HK-2 (cell line): Measurements from ENCODE around the gene RGS4.
A peak's percentile ranks its signal among the peaks of the same experiment; 100 is the strongest.

Source experiments
- DNase-seq: peaks from one replicate; pipeline ENCODE4 v3.0.0-alpha.2; 2018; ENCODE audit not compliant: unreplicated experiment

RGS4 gene

DNA sequence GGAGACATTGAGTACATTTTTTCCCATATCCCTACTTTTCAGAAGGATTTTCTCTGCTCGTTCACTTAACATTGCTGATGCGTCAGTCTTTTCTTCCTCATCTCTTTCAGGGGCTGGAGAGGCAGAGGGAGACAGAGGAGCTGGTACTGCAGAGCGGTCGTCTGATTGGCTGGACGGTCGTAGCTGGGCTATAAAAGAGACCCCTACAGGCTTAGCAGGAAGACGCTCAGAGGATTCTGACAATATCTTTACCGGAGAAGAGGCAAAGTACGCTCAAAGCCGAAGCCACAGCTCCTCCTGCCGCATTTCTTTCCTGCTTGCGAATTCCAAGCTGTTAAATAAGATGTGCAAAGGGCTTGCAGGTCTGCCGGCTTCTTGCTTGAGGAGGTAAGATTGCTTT, at the start of gene RGS4:
Gene RGS4 (plus strand): TSS at position 220 of the 400 bp plus-strand sequence. CDS start 124 bp downstream, at position 344.
- no peak for DNase-seq

DNA sequence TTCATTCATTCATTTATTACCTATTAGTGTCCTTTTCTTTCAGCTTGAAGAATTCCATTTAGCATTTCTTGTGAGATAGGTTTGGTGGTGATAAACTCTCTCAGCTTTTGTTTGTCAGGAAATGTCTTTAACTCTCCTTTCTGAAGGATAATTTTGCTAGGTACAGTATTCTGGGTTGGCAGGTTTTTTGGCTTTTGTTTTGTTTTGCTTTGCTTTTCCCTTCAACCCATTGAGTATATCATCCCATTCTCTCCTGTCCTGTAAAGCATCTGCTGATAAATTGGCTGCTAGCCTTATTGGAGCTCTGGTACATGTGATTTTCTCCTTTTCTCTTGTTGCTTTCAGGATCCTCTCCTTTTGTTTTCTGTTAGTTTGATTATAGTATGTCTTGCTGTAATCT, 47.0 kb upstream of the RGS4 start:
- DNase-seq = no peak

DNA sequence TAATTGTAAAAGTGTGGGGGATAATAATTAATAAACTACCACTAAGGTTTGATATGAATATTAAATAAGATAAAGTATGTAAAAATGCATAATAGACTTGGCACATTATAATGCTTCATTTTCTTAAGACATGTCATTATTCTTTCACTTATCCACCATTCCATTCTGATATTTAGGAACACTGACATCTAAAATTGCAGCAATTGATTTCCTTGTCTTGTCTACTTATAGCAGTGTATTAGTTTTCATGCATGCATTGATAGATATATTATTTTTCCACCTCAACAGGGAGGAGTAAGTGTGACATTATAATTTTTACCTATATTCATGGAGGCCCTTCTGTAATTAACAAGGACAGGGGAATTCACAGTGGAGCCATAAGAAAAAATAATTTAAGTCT, 41.6 kb upstream of the RGS4 start:
- DNase-seq = no peak

DNA sequence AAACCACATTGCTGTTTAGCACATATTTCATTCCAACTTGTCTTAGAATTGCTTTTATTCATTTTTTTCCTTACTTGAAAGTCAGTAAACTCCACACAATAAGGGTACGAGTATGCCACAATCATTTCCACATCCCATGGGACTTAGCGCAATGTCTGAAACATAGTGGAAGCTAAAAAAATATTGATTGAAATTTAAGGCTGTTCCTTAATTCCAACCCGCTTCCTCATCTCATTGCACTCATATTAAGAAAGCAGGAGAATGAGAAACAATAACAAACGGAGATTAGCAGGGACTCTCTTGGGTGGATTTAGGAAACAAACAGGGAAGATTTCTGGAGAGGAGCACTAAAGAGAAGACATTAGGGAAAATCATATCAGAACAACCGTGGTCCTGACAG, 39.3 kb upstream of the RGS4 start:
- DNase-seq = no peak

DNA sequence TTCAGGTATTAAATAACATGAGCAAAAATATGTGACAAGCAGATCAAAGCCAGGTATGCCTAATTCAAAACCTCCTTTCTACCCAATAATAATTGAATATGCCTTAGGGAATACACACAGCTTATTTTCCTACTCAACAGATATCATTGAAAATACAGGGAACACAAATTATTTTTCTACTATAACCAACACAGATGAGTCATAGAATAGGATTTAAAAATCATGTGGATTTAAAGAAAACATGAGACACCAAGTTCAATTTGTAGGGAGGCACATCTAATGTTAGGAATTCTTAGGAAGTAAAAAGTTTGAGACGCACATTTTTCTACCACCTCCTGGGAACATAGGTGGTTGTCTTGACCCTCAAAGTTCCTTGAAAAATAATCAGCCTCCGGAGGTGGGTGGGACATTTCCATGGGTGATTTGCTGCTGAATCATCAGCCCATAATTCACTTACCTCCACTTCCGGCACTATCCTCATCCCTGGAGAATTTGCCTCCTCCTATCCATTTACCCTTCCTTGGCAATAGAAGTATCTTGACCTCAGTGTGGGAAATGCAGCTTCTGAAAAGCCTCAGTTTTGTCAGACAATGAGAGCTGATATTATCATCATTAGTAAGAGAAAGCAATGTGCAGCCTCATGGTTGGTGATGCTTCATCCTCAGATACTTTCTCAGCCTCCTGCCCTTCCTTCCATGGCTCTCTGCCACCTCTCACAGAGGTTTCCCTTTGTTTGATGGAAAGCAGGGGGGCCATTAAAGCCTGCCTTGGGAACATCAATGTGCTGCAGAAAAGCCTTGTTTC, 33.5 kb upstream of the RGS4 start:
- peak; percentile 65 for DNase-seq

DNA sequence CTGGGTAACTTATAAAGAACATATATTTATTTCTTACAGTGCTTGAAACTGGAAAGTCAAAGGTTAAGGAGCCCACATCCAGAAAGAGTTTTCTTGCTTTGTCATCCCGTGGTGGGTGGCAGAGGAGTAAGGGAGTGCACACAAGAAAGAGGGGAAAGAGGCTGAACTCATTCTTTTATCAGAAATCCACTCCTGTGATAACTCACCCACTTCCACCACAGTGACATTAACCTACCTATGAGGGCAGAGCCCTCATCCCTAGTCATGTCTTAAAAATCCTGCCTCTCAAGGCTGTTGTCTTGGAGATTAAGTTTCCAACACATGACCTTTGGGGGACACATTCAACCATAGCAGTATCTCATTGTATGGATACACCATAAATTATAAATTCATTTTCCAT, 32.5 kb upstream of the RGS4 start:
- peak; percentile 16 for DNase-seq

DNA sequence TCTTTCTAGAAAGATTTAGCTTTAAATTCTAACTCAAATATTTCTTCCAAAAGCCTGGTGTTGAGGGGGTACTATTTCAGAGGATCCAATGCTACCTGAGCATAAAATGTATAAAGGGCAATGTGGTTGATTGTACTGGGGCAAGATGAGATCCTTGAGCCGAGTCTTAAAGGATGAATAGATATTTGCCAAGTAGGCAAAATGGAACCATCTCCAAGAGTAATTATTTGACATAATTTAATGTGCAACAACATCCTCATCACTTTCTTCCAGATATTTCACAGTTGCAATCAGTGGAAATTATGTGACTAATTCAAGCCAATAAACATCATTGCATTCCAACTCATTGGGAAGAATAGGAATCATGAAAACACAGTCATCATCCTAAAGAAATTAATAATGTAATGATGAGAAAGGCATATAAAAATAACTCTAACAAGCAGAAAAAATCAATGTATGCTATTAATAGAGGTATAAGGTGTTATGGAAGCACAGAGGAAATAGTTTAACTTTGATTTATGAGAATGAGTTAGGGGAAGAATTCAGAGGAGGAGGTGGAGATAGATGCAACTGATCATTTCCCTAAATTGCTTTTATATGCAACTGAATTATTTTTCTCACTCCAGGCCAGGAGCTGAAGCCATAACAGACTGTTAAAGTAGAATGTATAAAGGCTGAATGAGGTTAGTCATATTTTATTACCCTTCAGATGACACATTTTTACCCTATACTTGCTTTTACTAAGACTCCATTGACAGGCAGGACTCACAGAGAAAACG, 30.0 kb upstream of the RGS4 start:
- no peak for DNase-seq

DNA sequence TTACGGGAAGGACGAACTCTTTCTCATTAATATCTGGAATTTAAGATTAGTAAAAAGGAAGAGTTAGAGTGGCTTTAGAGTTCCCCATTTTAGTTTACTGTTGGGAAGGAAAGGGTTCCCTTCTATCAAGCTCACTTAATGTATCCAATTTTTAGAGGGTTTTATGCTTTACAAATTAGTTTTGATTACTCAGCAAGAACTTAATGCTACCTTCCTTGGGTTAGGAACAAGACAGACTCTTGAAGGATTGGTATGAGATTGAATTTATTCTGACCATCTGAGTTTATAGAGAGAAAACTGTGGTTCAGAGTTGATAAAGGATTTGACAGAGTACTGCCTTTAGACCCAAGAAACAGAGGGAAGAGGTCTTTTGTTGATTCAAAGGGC, 29.5 kb upstream of the RGS4 start:
- no peak for DNase-seq

DNA sequence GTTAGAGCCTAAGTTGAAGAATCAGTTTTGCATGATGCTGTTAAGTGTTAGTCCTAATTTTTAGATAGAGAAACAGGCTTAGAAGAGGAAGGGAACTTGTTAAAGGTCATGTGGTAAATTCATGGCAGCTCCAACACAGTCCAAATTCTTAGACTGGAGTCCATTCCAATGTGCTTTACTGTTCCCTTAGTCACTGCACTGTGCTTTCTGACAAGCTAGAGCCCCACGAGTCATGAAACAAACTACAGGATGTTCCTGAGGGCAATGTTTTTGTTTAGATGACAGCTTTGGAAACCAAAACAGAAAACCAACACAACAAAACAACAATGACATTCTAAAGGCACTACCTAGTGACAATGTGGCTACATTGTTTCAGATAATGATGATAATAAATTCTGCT, 23.1 kb upstream of the RGS4 start:
- no peak for DNase-seq

DNA sequence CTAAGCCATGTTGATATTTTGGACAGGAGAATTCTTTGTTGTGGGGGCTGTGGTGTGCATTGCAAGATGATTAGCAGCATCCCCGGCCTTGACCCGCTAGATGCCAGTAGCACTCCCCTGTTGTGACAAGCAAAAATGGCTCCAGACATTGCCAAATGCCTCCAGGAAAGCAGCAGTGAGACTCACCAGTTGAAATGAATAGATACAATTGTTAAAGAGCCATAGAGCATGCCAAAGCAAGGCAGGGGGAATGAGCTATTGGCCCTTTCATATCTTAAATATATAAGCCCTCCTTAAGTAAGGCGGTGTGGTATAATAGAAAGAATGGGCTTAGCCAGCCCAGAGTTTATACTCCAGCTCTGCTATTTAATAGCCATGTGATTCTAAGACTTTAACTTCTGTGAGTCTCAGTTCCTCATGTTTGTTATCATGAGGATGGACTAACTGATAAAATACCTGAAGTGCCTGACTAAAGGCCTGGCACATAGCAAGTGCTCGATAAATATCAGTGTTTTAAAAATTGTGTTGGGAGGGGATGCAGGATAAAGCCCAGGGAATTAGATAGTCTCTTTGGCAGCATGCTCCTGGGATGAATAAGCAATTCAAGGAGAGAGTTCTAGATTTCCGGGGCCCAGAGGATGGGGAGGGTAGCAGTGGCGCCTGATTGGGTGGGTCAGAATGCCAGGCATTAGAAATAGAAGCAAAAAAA, 21.1 kb upstream of the RGS4 start:
- DNase-seq = no peak

DNA sequence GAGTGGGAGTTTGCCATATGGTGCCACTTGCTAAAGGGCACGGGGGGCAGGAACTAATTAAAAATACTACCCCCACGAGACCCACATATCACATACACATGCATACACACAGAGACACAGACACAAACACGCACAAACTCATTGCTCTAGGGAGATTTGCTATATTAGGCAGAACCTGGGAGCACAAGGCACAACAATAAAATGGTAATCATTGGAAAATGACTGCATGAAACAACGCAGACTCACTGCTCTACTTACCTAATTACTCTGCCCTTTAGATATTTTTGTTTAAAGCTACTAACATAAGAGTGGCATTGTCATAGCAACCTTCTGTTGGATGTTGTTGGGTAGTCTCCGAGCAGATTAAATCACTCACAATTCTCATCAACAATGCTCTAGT, 20.3 kb upstream of the RGS4 start:
- DNase-seq = no peak

DNA sequence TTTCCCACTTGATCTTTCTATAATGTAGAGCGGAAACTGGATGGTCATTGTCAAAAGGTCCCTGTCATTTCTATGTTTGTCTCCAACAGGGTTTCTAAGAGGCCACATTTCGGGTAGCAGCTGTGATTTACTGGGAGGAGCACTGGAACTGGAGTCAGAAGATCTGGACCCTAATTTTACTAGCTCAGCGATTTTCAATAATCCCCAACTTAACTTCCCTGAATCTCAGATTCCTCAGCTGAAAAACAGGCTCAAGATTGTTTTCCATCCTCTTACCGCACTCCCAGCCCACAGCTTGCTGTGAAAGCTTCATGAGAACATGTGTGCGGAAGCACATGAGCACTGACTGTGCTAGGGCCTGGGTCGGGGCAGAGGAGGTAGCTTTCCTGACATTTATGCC, 19.9 kb upstream of the RGS4 start:
- no peak for DNase-seq

DNA sequence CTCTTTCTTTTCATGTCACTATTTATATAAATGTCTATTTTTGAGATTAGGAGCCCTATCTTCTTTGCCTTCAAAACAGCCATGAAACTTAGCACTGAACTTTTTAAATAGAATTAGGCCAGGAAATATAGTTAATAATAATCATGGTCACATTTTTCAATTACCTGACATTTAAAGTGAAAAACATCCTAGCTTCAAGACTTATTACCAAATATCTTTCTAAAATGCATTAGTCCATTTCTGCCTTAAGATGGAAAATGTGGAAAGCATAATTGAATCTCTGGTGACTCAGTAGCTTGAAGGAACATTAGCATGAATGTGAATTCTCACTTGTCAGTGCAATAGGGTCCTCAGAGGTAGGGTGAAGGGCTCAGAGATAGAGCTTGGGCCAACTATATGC, 18.7 kb upstream of the RGS4 start:
- DNase-seq = no peak

DNA sequence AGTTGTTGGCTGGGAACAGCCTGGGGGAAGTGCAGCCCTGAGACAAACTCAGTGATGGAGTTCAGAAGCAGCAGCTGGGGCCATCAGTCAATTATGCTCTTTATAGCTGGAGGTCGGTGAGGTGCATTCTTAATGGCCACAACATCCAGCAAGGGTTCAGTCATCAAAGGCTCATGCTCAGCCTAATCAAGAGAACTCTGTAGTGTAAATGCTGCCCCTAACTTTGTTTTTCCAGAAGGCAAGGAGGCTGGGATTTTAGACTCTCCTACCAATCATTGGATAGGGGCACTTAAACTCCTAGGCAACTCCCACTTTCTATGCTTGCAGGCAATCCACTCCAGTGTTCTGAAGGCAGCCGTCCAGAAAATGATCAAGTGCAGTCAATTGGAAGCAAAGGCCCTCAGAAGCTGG, 15.0 kb upstream of the RGS4 start:
- DNase-seq = no peak

DNA sequence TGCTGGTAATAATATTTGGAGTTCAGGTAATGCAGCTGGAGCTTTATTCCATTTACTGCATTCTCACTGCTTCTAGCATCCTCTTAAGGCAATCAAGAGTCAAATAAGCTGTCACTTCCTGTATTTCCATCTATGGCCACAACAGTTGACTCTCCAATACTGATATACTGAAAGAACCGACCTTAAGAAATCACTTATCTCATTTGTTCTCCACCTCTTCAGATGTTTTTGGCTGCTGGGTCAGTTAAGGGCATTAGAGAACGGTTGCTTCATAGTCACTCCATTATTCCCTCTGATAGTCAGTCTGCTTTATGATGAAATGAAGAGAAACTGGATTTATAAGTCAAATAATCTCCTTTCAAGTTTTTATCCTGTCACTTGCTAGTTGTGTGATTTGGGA, 14.2 kb upstream of the RGS4 start:
- no peak for DNase-seq

DNA sequence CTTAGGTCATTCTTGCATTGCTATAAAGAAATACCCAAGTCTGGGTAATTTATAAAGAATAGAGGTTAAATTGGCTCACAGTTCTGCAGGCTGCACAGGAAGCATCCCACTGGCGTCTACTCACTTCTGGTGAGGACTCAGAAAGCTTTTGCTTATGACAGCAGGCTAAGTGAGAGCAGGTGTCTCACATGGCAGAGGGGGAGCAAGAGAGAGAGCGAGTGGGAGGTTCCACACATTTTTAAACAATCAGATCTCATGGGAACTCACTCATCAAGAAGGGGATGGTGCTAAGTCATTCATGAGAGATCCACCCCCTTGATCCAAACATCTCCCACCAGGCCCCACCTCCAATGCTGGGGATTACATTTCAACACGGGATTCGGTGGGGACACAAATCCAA, 13.6 kb upstream of the RGS4 start:
- DNase-seq = no peak

DNA sequence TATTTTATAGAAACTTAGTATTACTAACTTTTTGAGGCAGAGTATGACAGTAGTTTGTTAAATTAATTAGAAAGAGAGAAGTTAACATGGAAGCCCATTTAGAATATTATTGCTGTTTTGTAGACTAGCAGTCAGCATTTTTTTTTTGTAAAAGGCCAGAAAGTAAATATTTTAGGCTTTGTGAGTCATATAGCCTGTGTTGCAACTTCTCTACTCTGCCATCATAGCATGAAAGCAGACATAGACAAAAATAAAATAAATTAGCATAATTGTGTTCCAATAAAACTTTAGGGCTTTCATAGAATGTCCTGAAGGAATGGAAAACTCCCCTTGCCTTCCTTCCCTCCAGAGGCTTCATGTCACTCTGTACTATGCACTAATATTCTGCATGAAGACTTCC, 12.3 kb upstream of the RGS4 start:
- no peak for DNase-seq

DNA sequence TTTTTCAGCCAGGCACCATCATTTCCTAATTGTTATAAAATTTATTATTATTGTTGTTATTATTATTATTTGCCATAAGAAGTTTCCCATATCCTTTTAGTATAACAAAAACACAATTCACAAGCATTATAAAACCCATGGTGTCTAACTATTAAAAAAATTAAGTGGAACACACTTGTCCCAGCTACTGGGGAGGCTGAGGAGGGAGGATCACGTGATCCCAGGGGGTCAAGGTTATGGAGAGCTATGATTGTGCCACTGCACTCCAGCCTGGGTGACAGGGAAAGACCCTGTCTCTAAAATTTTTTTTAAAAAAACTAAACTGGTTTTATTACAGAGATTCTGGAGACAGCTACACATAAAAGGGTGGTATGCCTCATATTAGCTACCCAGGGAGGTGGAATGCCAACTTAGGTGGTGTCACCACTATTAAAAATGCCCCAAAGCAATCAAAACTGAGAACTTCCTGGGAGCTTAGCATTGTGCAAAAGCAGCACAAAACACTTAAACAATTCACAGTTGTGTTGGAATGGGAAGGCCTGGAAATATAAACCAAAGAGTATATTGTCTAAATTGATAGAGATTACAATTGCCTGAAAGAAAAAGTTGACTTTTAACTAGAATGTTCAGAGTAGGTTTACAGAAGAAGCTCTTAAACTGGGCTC, 8.7 kb upstream of the RGS4 start:
- DNase-seq = no peak

DNA sequence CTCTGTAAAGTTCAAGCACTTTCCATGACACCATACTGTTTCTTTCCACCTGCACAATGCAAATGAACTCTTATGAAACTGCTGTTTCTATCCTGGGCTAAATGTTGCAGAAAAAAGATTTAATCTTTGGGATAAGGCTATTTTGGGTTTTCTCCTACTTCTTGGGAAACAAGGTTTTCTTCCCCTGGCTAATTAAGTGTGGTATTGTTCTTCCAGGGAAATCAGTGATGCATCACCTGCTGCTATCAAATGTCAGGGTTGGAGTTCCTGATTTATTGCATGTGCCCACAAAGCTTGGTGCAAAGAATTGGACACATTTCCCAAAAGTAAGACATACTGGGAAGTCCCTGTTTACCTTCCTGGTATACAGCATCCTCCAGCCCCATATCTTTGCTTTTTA, 6.0 kb upstream of the RGS4 start:
- no peak for DNase-seq

DNA sequence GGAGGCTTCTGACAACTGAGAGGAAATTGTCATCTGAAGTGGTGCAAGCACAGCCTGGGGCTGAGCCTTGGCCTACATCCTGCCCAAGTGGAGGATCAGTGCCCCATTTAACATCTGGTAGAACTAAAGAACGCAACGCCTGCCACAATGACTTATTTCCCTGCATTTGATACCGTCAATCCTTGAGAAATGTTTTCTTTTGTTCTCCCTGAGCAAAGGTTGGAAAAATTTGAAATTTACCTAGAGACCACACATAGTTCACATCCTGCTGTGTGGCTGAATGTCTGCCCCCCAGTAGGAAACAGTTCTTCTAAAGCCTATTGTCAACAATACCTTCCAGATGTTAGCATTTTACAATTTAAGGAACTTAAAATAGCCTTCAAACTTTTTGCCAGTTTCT, 5.6 kb upstream of the RGS4 start:
- no peak for DNase-seq

DNA sequence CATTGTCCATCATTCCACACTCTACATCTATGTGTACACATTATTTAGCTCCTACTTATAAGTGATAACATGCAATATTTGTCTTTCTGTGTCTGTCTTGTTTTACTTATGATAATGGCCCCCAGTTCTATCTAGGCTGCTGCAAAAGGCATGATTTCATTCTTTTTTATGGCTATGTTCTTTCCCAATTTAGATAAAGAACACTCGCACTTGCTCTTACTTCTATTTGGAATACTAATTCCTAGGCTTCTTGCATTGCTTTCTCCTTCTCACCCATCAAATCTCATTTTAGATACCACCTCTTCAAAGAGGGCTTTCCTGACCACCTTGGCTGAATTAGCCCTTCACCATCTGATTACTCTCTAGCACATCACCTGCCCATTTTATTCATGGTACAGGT, 3.0 kb upstream of the RGS4 start:
- DNase-seq = no peak

DNA sequence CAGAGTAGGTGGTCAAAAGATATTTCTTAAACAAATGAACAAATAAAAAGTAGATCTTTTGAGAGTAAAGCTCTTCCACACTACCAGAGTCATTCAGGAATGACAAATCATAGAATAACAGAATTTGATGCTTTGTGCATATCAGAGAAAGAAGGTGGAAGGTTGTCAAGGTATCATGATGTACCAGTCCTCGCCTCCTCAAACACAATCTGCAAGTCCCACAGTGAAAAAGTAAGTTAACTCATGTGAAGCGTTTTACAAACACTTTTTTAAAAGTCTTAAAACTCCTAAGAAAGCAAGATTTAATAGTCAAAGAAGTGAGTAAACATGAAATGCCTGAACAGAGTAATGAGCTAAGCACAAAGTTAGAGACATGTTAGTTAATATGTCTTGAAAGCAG, 2.5 kb upstream of the RGS4 start:
- no peak for DNase-seq
